Stimulated activated CD4-positive, alpha-beta T cell treated with anti-CD3 and anti-CD28 coated beads, TNF-alpha, amount 100 ng/mL, for 24 hours (primary cell): ENCODE data around the gene UMODL1.
"Not testable (repeated sequence)": the region's sequence is repeated elsewhere in the genome, so short reads cannot be mapped to it uniquely, and the experiment has no call there.

Experiments used
- DNase-seq, 3 experiments: peaks; one replicate each; pipeline ENCODE4 v3.0.0-alpha.2; 2020; ENCODE audit warnings: low read depth in 3 of 3

UMODL1 gene

GRCh38 chr21:42164064-42164789 is 93.1 kb downstream of the UMODL1 start:
- peak in 1 of 3 experiments; percentile 39 for DNase-seq

- DNase-seq, result no peak
These were observed 93.7 kb downstream of the UMODL1 start for GRCh38 chr21:42164818-42165217.

- no peak for DNase-seq
These were observed 94.8 kb downstream of the UMODL1 start for GRCh38 chr21:42165901-42166300.

GRCh38 chr21:42169758-42170157 is 98.6 kb downstream of the UMODL1 start:
- DNase-seq, result no peak

- no peak for DNase-seq
These were observed 100.3 kb downstream of the UMODL1 start for GRCh38 chr21:42171091-42172053.

GRCh38 chr21:42172596-42173483 is 101.7 kb downstream of the UMODL1 start:
- no peak for DNase-seq

GRCh38 chr21:42174173-42174572 is 103.1 kb downstream of the UMODL1 start:
- no peak for DNase-seq

- no peak for DNase-seq
These were observed 104.1 kb downstream of the UMODL1 start for GRCh38 chr21:42175110-42175710.

GRCh38 chr21:42176859-42177258 is 105.7 kb downstream of the UMODL1 start:
- no peak for DNase-seq

- no peak for DNase-seq
These were observed 108.2 kb downstream of the UMODL1 start for GRCh38 chr21:42179316-42179715.

GRCh38 chr21:42180001-42180400 is 108.9 kb downstream of the UMODL1 start:
- DNase-seq, result not testable (repeated sequence)

GRCh38 chr21:42182713-42183371 is 111.7 kb downstream of the UMODL1 start:
- no peak for DNase-seq

- no peak for DNase-seq
These were observed 112.5 kb downstream of the UMODL1 start for GRCh38 chr21:42183374-42184266.

- no peak for DNase-seq
These were observed 115.5 kb downstream of the UMODL1 start for GRCh38 chr21:42186591-42186990.

GRCh38 chr21:42187976-42188653 is 117.0 kb downstream of the UMODL1 start:
- peak; percentile 38 to 72 (median 50) for DNase-seq

GRCh38 chr21:42188663-42189062 is 117.5 kb downstream of the UMODL1 start:
- DNase-seq, result no peak

- no peak for DNase-seq
These were observed 118.3 kb downstream of the UMODL1 start for GRCh38 chr21:42189431-42189830.

- no peak for DNase-seq
These were observed 118.9 kb downstream of the UMODL1 start for GRCh38 chr21:42189860-42190485.

- DNase-seq, result no peak
These were observed 119.4 kb downstream of the UMODL1 start for GRCh38 chr21:42190486-42190863.
